GM18520 (cell line): ENCODE data around the gene CDKAL1.
A peak's percentile ranks its signal among the peaks of the same experiment; 100 is the strongest.
"Not testable (repeated sequence)": the region's sequence is repeated elsewhere in the genome, so short reads cannot be mapped to it uniquely, and the experiment has no call there.

Source experiments
- ATAC-seq: cut with Tn5 transposase; IDR thresholded peaks from one replicate; pipeline ENCODE4 v1.9.1; 2021; ENCODE audit not compliant: unreplicated experiment

Gene CDKAL1

GRCh38 chr6:20909621-20910020 lies 375.4 kb downstream of the CDKAL1 start:
- no peak for ATAC-seq

GRCh38 chr6:20911712-20912111 lies 377.5 kb downstream of the CDKAL1 start:
- ATAC-seq = no peak

- no peak for ATAC-seq
Observed at GRCh38 chr6:20915156-20915555, 380.9 kb downstream of the CDKAL1 start.

- ATAC-seq = no peak
Observed at GRCh38 chr6:20915626-20916025, 381.4 kb downstream of the CDKAL1 start.

- no peak for ATAC-seq
Observed at GRCh38 chr6:20916086-20916485, 381.8 kb downstream of the CDKAL1 start.

- no peak for ATAC-seq
Observed at GRCh38 chr6:20918868-20919267, 384.6 kb downstream of the CDKAL1 start.

GRCh38 chr6:20919677-20920385 lies 385.6 kb downstream of the CDKAL1 start:
- ATAC-seq = peak; percentile 82

- ATAC-seq = no peak
Observed at GRCh38 chr6:20921578-20921977, 387.3 kb downstream of the CDKAL1 start.

- ATAC-seq = no peak
Observed at GRCh38 chr6:20922743-20923142, 388.5 kb downstream of the CDKAL1 start.

GRCh38 chr6:20924094-20924493 lies 389.8 kb downstream of the CDKAL1 start:
- ATAC-seq = not testable (repeated sequence)

GRCh38 chr6:20924911-20925543 lies 390.8 kb downstream of the CDKAL1 start:
- no peak for ATAC-seq

GRCh38 chr6:20927130-20927860 lies 393.0 kb downstream of the CDKAL1 start:
- ATAC-seq = no peak

GRCh38 chr6:20929283-20929682 lies 395.0 kb downstream of the CDKAL1 start:
- ATAC-seq = no peak

GRCh38 chr6:20931093-20931492 lies 396.8 kb downstream of the CDKAL1 start:
- no peak for ATAC-seq

GRCh38 chr6:20931772-20932171 lies 397.5 kb downstream of the CDKAL1 start:
- ATAC-seq = no peak

GRCh38 chr6:20932284-20932683 lies 398.0 kb downstream of the CDKAL1 start:
- ATAC-seq = no peak

GRCh38 chr6:20933057-20933788 lies 399.0 kb downstream of the CDKAL1 start:
- no peak for ATAC-seq

GRCh38 chr6:20936949-20937348 lies 402.7 kb downstream of the CDKAL1 start:
- ATAC-seq = no peak

- ATAC-seq = no peak
Observed at GRCh38 chr6:20939161-20939775, 405.0 kb downstream of the CDKAL1 start.

GRCh38 chr6:20943040-20943627 lies 408.9 kb downstream of the CDKAL1 start:
- no peak for ATAC-seq

GRCh38 chr6:20943922-20944321 lies 409.7 kb downstream of the CDKAL1 start:
- ATAC-seq = no peak
